ENCODE measurements around the gene NUTM2F.
"Not testable (repeated sequence)": the region's sequence is repeated elsewhere in the genome, so short reads cannot be mapped to it uniquely, and the experiment has no call there.

GRCh38 chr9:94316236-94316635, 12.2 kb downstream of the NUTM2F start:
- not testable (repeated sequence) for TF ChIP-seq CTCF, EP300, POLR2AphosphoS5 (IDR thresholded peaks at IDR 0.05)
